Amygdala (tissue), 56 donors: ENCODE measurements around the gene SCP2D1.

Source experiments
- DNase-seq, 56 donors: peaks; one replicate each; lab custom pipeline; 2025; lab: John Stamatoyannopoulos, UW

Gene SCP2D1

DNA sequence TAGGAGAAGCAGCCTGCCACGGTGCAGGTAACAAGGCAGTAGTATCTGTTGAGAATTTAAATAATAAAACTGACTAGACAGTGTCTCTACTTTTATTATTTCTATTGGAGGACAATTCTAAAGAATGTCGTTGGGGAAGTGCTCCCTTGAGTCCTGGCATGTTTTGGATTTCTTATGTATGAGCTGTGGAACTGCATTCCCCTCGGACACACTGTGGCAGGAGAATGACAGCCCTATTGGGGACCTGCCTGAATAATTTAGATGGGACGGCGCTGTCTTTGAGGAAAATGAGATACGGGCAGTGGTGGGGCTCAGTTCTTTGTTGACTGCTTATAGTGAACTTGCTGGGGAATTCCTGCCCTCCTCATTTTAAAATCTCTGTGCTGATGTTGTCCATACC, 2.4 kb upstream of the SCP2D1 start:
- no peak for DNase-seq

DNA sequence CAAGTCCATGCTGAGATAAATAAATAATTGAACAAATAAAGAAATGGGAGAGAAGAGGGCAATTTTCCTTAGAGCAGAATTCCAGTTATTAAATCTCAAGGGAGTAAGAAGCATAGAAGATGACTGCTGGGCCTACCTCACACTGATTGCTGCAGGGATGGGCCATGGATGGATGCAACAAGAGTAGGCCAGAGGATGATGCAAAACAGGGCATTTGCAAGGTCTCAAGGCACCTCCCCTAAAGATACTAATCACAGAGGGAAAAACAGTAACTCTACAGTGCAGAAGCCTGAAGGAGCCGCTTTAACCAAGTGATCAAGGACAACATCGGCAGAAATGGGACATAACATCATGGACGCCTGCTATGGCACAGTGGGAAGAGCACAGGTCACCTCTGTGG, 1.7 kb upstream of the SCP2D1 start:
- no peak for DNase-seq

DNA sequence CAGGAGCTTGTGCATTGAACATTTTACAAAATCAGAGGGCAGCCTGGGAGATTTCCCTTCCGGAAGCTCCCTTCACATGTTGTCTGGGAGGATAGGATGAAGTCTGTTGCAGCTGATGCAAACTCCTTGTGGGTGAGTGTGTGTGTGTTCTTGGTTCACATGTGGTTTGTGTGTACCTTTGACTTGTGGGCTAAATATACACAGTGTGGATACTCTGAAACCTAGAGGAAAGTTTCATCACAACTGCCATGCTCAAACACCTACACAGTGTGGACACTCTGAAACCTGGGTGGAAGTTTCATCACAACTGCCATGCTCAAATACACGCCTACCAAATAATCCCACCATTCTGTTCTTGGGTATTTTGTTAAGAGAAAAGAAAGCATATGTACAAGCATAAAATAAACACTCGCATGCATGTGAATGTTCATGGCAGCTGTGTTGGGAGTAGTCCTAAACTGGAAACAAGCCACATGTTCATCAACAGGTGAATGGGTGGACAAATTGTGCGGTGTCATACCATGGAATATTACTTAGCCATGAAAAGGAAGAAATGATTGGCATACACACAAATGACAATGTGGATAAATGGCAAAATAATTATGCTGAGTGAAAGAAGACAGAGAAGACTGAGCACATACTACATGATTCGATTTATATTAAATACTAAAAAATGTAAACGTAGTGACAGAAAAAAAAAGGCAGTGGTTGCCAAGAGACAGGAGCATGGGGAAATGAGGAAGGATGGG, 1.8 kb downstream of the SCP2D1 start:
- DNase-seq: no peak

DNA sequence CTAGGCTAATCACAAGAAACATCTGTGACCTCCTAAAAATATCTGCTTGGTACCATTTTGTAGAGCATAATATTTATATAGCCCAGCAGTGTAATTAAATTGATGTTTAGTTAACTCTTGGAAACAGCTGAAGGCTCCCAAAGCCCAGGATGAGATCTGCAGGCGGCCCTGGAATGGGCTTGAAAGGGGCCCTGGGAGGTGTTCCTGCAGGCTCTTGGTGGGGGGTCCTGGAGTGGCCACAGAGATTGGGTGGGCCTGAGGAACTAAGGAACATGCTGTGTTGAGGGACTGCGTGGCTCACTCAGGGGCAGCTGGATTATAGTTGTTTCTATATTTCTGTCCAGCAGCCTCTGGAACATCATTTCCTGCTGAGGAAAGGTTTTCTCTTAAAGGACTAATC, 9.2 kb downstream of the SCP2D1 start:
- DNase-seq: no peak

DNA sequence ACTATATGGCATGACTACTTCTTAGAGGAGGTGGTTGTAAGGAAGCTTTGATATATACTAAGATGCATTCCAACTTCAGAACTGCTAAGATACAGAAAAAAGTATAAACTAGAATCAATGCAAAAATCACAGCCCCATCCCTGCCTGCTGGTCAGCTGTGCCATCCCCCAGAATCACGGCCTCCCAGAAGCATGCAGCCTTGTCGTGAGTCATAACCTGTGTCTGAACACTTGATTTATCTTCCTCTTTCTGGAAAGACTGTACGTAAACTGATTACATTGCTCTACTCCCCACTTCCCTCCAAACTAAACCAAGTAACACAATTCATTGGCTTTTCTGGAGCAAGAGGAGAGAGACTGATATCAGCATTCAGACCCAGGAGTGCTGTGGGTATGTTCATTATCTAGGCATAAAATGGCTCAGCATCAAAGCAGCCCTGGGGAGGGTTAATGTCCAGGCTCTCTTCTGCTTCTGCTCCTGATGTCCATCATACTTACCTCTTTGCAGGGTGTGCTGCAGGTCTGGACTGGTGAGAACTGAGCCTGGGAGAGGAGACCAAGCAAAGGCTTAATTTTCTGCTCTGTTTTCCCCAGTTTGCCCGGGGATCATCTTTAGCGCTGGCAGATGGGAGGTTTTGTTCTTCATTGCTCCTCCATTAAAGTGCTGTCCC, 18.4 kb downstream of the SCP2D1 start:
- no peak for DNase-seq

DNA sequence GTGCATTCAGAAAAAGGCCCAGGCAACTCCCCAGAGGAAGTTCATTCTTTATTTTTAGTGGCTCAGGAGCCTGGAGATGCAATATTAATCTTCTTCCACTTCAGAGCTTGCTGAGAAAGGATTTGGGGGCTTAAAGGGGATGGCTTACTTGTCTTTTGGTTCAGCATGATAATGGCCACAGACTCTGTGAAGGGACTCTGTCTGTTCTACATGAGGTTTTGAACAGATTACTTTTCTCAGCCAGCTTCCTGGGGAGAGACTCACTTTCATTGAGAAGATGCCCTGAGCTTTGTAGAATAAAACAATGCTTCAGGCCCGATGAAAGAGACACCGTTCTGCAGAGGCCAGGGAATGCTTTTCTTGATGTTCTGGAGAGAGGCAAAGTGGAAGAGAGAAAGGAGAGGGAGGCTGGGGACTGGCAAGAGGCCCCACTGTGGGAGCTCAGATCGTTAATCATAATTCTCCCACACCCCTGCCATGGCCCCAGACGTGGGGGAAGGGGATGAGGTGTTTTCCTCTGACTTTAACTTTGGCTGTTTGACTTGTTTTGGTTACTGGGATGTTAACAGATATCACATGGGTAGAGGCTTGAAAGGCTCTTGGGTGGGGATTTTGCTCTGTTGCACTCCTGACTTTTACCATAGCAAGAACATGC, 19.1 kb downstream of the SCP2D1 start:
- no peak for DNase-seq

DNA sequence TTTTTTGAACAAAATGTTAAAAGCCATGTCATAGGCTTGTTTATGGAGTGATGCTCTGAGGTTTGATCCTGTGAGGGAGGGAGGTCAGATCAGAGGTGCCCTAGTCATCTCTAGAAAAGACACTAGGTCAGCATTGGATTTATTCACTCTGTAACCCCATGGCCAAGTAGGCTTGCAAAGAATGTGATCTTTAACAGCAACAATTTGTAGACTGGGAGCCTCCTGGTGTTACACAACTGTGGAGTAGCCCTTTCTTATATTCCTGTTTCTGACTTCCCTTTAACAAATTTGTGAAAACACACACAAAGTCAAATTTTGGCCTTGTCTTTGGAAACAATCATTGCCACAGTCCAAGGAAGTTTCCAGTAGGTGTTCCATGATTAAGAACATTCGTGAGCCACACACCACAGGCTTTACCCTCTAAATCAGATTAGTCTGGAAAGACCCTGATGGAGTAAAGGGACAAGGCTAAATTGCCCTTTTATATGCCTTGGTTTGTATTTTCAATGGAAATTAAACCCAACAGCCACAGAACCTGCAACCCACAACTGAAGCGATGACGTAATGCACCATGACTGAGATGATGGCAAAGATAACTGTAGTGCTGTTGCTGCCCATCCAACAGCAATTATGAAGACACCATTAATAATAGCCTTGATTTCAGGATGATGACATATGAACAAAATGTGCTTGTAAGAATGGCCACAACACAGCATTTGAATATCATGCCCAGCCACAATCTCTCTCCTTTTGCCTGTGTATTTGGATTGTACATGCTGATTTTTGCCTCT, 22.1 kb downstream of the SCP2D1 start:
- no peak for DNase-seq

DNA sequence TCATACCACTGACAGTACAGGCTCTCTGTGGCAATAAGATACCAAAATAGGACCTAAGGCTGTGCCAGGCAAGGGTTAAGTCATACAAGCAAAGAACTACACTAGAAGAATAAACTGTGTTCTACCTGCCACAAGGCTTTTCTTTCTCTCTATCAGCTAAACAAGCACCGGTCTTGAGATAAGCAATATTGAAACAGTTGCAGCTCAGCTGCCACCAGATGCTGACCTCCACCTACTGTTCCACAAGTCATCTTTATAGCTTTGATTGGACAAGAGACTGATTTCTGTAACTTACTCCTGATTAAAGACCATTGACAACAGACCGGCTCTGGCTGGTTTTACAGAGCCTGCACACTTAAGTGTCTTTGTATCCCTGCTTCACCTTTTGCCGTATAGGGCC, 24.1 kb downstream of the SCP2D1 start:
- no peak for DNase-seq

DNA sequence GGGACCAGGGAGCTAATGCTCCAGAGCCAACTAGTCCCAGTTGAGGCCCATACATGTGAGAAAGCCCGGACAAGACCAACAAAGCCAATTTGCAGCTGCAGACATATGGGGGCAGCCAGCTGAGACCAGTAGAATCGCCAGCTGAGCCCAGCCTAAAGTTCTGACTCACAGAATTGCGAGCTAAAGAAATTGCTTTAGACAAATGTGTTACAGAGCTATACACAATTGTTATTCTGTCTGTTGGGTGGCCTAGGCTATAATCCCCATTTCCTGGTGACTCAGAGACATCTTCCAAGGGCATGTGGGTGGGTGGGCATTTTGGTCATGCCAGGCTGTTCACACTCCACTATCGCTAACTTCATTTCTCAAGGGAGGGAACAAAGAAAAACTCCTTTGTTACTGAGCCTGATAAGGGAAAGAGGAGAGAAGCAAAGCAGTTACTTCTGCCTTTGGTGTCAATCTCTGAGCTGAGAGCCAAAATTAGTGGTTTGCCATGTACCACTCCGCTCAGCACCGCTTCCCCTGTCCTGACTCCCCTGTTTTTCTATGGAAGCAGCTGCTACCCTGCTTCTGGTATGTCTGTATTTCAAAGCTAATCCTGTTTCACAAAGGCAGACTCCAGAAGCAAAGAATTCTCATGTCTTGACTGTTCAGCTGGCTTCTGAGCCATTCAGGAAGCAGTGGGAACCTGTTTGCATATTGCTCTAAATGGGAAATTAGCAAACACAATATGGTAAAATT, 26.1 kb downstream of the SCP2D1 start:
- no peak for DNase-seq

DNA sequence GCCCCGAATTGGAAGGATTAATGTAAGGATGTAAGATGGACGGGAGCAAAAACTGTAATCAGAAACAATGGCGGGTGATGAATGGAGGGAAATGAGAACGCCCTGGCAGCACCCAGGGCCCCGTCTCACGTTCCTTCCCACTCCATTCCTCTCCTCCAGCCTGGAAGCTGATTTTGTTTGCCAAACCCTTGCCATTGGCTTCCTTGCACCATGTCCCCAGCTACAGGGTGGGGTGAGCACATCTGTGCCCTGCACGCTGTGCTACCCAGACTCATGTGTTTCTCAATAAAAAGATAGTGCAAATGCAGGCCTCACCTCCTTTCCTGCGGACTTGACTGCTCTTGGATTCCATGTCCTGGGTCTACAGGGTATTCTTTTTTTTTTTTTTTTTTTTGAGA, 26.7 kb downstream of the SCP2D1 start:
- DNase-seq: no peak

DNA sequence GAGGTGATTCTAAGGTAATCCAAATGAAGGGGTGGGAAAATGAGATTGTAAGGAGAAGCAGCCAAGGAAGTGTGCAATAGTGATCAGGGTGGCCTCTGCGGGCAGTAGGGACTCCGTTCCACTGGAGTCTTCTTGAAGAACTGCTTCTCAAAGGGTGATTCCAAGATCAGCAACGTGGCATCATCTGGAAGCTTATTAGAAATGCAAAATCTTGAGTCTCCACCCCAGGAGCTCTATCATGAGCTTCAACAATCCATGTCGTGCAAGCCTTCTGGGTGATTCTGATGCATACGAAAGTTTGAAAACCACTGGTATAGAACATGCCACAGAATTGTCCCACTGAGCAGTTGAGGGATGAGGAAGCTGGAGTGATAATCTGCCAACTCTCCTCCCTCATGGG, 31.4 kb downstream of the SCP2D1 start:
- no peak for DNase-seq

DNA sequence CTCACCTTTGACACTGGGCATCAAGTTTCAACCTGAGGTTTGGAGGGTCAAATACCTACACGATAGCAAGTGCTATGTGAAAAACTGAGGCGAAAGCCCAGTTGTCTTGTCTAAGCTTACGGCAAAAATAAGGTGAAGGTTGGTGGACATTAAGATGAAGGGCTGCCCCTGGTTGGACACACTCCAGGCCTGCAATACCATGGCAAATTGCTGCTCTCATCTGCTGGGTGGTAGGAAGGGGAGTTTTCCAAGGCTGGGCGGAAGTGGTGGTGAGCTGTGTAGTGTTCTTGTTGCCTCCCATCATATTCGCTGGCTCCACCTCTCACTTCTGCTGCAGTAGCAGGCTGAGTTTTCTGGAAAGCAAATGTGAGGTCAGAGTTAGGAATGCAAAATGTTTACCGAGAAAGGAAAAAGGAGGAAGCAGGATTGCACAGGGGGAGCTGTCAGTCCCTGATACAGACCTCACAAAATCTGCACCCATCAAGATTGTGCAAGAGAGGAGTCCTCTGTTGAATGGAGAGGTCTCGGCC, 33.7 kb downstream of the SCP2D1 start:
- no peak for DNase-seq

DNA sequence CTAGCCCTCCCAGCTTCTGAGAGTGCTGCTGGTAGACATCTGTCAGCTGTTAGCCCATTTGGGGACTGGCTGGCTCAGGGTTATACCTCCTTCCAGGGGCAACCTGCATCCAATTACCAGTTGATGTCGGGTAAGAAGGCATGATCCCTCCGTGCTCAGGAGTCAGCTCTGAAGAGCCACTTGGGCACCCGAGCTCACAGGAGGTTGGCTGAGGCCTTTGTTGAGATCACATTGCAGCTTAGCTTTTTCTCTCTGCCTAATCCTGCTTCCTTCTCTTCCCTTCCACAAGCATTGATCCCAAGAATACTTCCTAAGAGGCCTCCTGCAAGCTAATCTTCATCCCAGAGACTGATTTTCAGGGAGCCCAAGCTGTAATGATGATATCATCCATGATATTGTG, 35.5 kb downstream of the SCP2D1 start:
- DNase-seq: no peak

DNA sequence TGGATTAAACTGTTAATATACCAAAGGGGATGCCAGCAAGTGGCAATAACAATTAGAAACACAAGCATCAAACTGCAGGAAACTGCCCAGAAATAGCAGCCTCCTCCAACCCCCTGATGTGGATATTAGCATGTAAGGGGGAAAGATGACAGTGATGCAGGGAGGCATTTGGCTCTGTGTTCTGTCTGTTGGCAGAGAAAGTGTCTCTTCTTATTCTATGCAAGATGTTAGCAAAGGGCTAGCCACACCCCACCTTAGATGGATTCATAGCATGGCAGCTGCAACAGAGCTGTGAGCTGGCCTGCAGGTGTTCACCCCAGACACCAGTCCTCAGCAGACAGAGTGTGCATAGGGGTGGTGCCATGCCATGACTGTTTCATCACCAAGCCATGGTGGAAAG, 38.0 kb downstream of the SCP2D1 start:
- DNase-seq: peak in 3 of 56 donors; percentile 2 to 5 (median 4)

DNA sequence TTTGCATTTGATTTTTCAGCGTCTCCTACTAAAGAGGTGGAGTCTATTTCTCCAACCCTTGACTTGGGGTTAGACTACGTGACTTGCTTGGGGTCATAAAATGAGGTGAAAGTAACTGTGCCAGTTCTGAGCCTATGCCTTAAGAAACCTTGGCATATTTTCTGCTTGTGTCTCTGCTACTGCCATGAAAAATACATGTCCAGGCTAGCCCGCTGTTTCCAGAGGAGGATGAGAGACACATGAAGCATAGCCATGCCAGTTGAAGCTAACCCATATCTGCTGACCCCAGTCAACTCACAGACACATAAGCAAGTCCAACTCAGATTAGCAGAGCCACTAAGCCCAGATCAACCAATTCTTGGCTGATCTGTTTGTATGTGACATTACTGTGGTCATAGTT, 38.7 kb downstream of the SCP2D1 start:
- DNase-seq: no peak

DNA sequence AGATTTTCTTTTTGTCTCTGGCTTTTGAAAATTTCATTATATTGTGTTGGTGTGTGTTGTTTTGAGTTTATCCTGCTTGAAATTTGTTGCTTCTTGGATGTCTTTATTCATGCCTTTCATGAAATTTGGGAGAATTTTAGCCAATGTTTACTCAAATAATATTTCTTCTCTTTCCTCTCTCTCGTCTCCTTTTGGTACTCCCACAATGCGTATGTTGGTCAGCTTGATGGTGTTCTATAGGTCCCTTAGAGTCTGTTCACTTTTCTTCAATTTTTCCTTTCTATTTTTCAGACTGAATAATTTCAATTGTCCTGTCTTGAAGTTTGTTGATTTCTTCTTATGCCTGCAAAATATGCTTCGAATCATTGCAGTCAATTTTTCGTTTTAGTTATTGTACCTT, 39.6 kb downstream of the SCP2D1 start:
- DNase-seq: no peak

DNA sequence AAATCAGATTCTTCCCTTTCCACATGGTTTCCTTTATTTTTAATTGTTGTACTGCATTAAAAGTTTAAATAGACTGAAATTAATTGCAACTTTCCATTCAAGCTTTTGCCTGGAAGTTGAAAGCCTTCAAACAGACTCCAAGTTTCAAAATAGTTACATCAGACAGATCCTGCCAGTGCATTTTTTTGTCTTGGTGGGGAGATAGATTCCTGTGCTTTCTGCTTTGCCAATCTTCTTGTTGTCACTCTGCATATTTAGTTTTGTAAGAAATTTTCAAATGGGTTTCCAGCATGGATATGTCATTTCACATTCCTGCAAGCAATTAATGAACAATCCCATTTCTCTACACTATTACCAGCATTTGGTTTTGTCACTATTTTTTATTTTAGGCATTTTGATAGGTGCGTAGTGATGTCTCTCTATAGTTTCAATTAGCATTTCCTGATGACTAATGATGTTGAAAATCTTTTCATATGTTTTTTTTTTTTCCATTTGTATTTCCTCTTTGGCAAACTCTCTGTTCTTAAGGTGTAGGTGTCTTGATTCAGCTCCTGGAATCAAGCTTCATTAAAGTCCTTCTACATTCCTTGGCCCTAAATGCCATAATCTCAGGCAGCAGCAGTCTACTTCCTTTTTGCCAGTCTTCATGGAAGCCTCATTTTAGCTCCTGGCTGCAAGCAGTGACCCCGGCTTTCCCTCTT, 40.5 kb downstream of the SCP2D1 start:
- DNase-seq: no peak

DNA sequence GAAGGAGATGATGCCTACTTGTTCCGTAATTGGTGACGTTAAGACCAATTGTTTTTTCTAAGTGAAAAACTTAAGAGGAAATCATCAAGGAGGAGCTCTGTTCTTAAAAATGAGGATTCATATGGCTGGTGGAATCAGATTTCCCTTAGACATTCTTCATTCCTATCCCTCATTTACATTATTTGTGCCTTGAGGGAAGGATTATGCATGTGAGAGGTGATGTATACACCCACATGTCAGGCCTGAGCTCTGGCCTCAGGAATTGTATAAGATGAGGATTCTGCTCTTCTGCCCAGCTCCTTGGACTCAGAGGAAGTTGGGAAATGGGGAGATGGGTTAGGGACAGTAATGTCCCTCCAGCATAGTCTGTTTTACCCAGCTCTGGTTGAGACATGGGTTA, 42.3 kb downstream of the SCP2D1 start:
- no peak for DNase-seq

DNA sequence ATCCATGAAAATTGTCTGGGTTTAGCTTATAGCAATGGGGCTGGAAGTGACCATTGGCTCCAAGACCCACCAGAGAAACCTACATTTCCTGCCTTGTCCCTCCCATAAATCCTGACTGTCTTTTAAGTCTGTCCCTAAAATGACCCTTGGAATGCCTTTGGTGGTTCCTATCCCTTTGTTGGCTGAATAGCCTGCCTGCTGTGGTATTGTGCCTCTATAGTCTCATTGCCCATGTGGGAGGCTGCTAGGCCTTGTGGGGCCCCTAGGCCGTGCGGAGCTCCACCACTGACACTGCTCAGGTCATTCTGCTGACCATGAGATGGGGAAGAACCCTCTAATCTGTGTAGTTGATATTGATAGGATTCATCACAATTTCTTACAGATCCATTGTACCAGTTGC, 43.3 kb downstream of the SCP2D1 start:
- DNase-seq: no peak

DNA sequence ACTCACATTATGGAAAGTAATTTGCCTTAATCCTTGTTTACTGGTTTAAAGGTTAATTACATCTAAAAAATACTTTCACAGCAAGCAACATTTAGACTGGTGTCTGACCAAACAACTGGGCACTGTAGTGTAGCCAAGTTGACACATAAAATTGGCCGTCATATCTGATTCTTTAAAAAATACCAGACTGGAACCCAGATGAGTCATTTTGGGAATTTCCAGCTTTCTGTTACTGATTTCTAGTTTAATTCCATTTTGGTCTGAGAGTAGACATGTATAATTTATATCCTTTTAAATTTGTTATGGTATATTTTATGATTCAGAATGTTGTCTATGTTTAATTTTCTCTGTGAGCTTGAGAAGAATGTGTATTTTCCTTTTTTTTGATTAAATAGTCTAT, 44.1 kb downstream of the SCP2D1 start:
- no peak for DNase-seq
